Hepatocyte (in vitro differentiated cells): Measurements from ENCODE around the gene TMCC1.

ENCODE experiments used
- CTCF ChIP-seq: fragments of 200-600 bp; sonication (generic); IDR thresholded peaks from 2 replicates; pipeline ENCODE4 v1.5.1; 2016; ENCODE audit warnings: antibody characterized with exemption, mild to moderate bottlenecking; ENCODE audit not compliant: poor library complexity
- EZH2 ChIP-seq: fragments of 200-600 bp; sonication (generic); IDR thresholded peaks from 2 replicates; pipeline ENCODE4 v1.6.1; 2016; ENCODE audit warnings: antibody characterized with exemption, mild to moderate bottlenecking, borderline replicate concordance
- EZH2phosphoT487 ChIP-seq: fragments of 200-600 bp; sonication (generic); IDR thresholded peaks from one replicate; pipeline ENCODE4 v1.6.1; 2018; ENCODE audit warnings: antibody characterized with exemption, mild to moderate bottlenecking, low read depth, moderate library complexity; ENCODE audit not compliant: unreplicated experiment, severe bottlenecking

GRCh38 chr3:129683201-129683600 is 210.3 kb downstream of the TMCC1 start:
- no peak for TF ChIP-seq CTCF
- no peak for TF ChIP-seq EZH2
- no peak for TF ChIP-seq EZH2phosphoT487
